Spleen (tissue), 7 donors: ENCODE data around the gene TACC2.

ENCODE experiments used
- POLR2A ChIP-seq, 3 donors: fragments of 450-650 bp; IDR thresholded peaks; one replicate each; pipeline ENCODE4 v1.5.1; 2017; ENCODE audit warnings: antibody characterized with exemption in 3 of 3, mild to moderate bottlenecking in 1 of 3
- TF ChIP-seq, protein P1 (sequence below), 11 experiments: fragments of 200-600 bp in 7 of 11; fragments of 450-650 bp in 4 of 11; sonication (generic) in 4 of 11; IDR thresholded peaks in 8 of 11; conservative IDR thresholded peaks in 3 of 11; 1 replicate in 7 of 11; 2 replicates in 4 of 11; pipeline versions ENCODE4 v1.4.0 to v1.8.0; 2016 to 2021; ENCODE audit warnings: antibody characterized with exemption in 11 of 11, inconsistent platforms in 4 of 11, mild to moderate bottlenecking in 1 of 11
- donor health status: DM: no; HTN: no; CAD: no; lungs with moderate emphysema.
- donor health status: DM: no; HTN: no; CAD: no.
- donor health status: DM: no; HTN: no; CAD: no.

GRCh38 chr10:121974535-121975294 lies 14.2 kb upstream of the TACC2 start, which contains the start of gene NSMCE4A:
- TF ChIP-seq, protein P1, sequence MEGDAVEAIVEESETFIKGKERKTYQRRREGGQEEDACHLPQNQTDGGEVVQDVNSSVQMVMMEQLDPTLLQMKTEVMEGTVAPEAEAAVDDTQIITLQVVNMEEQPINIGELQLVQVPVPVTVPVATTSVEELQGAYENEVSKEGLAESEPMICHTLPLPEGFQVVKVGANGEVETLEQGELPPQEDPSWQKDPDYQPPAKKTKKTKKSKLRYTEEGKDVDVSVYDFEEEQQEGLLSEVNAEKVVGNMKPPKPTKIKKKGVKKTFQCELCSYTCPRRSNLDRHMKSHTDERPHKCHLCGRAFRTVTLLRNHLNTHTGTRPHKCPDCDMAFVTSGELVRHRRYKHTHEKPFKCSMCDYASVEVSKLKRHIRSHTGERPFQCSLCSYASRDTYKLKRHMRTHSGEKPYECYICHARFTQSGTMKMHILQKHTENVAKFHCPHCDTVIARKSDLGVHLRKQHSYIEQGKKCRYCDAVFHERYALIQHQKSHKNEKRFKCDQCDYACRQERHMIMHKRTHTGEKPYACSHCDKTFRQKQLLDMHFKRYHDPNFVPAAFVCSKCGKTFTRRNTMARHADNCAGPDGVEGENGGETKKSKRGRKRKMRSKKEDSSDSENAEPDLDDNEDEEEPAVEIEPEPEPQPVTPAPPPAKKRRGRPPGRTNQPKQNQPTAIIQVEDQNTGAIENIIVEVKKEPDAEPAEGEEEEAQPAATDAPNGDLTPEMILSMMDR (IDR thresholded peaks at IDR 0.05 in 8 of 11, conservative IDR thresholded peaks at IDR 0.05 in 3 of 11): peak in 3 of 11 experiments; percentile 25 to 60 (median 57)
- TF ChIP-seq POLR2A (IDR thresholded peaks at IDR 0.05): peak in 1 of 3 donors; percentile 52
